Erythroblast (primary cell): Measurements from ENCODE around the gene RAP2A.

Source experiments
- GATA1 ChIP-seq: IDR thresholded peaks from 2 replicates; pipeline ENCODE4 v1.6.1; 2011; ENCODE audit warnings: low read depth, mild to moderate bottlenecking, control low read depth, low read length, moderate library complexity
- POLR2A ChIP-seq: IDR thresholded peaks from 2 replicates; pipeline ENCODE4 v1.6.1; 2011; ENCODE audit warnings: mild to moderate bottlenecking, low read length

GRCh38 chr13:97471711-97472110 is 37.7 kb downstream of the RAP2A start:
- TF ChIP-seq POLR2A (no peak), GATA1 (no peak)
